Measurements from ENCODE around the gene CD6. TPM values are rescaled to one million over a fixed set of nuclear protein-coding genes. Genes with fewer than 3 reads are reported as not detected.

The CD6 gene
- total and polyA plus RNA-seq, 2 experiments from 2014 or later: 0.03 TPM; not detected in 1

DNA sequence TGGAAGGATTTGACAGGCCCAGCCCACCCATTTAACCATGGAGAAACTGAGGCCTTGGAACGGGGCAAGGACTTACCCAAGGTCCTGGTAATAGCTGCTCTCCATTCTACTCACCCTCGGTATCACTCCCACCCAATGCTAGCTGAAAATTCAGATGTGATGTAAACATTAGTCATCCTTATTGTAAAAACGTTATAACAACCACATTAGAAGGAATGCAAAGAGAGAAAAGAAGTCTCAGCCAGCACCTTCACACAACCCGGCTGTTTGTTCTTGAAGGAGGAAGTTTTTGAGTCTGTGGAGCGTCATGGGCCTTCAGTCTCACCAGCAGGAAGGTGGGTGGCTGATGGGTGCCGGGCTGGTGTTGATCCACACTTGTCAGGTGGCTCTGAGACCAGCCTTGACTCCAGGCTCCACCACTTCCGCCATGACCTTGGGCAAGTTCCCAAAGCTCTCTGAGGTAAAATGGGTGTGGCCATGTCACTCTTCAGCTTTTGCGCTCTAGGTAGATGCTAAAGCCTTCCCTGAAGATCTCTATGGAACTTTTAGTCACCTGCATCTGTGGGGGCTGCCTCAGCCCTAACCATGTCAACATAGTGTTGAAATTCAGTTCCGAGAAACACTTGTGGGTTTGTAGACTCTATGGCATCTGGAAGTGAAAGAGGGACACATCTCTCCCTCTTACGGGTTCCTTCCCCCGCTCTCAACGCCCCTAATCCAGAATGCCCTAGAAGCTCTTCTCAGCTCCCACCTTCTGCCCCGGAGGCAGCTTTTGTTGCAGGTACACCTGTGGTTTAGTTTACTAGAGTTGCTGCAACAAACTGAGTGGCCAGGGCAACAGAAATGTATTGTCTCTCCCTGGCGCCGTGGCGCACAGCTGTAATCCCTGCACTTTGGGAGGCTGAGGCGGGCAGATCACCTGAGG is 14.8 kb downstream of the CD6 start:
- no peaks in the 10 kb centered on the region for H3K27me3 ChIP-seq
- no peaks in the 10 kb centered on the region for H3K9me2 ChIP-seq (replicated peaks; ENCODE audit: insufficient read depth)
- no peaks in the 10 kb centered on the region for H3K4me1 ChIP-seq (ENCODE audit: insufficient read depth)
- 85% methylated on average over 17 of the region's 17 CpGs for WGBS (ENCODE audit: low lambda C conversion rate, missing lambda C conversion rate)
- no peaks in the 10 kb centered on the region for H4K20me1 ChIP-seq (ENCODE audit: insufficient read depth, poor library complexity, severe bottlenecking)
- no peak for TF ChIP-seq EZH2phosphoT487 (IDR thresholded peaks at IDR 0.05; ENCODE audit: low read depth, severe bottlenecking, unreplicated experiment)
- TF ChIP-seq, protein P1, sequence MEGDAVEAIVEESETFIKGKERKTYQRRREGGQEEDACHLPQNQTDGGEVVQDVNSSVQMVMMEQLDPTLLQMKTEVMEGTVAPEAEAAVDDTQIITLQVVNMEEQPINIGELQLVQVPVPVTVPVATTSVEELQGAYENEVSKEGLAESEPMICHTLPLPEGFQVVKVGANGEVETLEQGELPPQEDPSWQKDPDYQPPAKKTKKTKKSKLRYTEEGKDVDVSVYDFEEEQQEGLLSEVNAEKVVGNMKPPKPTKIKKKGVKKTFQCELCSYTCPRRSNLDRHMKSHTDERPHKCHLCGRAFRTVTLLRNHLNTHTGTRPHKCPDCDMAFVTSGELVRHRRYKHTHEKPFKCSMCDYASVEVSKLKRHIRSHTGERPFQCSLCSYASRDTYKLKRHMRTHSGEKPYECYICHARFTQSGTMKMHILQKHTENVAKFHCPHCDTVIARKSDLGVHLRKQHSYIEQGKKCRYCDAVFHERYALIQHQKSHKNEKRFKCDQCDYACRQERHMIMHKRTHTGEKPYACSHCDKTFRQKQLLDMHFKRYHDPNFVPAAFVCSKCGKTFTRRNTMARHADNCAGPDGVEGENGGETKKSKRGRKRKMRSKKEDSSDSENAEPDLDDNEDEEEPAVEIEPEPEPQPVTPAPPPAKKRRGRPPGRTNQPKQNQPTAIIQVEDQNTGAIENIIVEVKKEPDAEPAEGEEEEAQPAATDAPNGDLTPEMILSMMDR (IDR thresholded peaks at IDR 0.05; ENCODE audit: poor library complexity): no peak
- TF ChIP-seq EZH2 (IDR thresholded peaks at IDR 0.05; ENCODE audit: borderline replicate concordance): no peak
- no peak overlapping the region for H3K4me3 ChIP-seq
- no peak overlapping the region for H2AFZ ChIP-seq
- no peak overlapping the region for H3K27ac ChIP-seq
- no peaks in the 10 kb centered on the region for H3K9me3 ChIP-seq (ENCODE audit: low read depth)
- H3K4me2 ChIP-seq: no peak overlapping the region
- no peaks in the 10 kb centered on the region for H3K36me3 ChIP-seq (replicated peaks; ENCODE audit: insufficient read depth, low read depth)
- DNase-seq (ENCODE audit: low spot score): no peak
- H3K79me2 ChIP-seq: no peaks in the 10 kb centered on the region

DNA sequence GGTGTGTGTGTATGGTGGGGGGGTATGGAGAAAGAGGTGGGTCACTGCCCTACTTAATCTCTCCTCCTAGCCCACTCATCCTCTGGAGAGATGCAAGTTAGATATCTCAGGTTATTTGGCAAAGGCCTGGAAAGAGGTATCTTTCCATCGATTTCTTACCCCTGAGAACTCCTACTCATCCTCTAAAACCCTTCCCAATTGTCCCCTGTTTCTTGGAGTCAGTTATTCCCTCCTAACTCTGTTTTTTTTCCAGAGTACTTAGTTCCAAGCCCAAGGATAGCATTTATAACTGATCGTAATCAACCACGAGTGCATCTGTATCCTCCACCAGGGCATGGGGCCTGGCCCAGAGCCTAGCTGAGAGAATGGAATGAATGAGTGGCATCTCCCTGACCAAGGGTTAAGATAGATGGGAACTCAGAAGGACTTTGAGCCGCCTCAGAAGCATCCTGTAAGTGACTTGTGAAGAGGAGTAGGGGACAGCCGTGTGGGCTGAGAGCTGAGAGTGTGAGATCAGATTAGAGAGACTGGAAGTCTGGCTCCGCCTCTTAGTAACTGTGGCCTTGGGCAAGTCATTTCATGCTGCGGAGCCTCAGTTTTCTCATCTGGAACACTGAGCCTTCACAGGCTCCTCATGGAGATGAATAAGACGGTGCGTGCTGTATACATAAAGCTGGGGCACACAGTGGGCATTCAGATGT is 16.2 kb downstream of the CD6 start:
- Histone ChIP-seq H4K20me1 (ENCODE audit: insufficient read depth, poor library complexity, severe bottlenecking) (no peaks in the 10 kb centered on the region), H3K27ac (no peak overlapping the region), H3K9me3 (ENCODE audit: low read depth) (no peaks in the 10 kb centered on the region), H3K9me2 (replicated peaks; ENCODE audit: insufficient read depth) (no peaks in the 10 kb centered on the region), H3K36me3 (replicated peaks; ENCODE audit: insufficient read depth, low read depth) (no peaks in the 10 kb centered on the region), H3K4me3 (no peak overlapping the region), H3K27me3 (no peaks in the 10 kb centered on the region), H3K79me2 (no peaks in the 10 kb centered on the region), H2AFZ (no peak overlapping the region), H3K4me2 (no peak overlapping the region), H3K4me1 (ENCODE audit: insufficient read depth) (no peaks in the 10 kb centered on the region)
- 77% methylated on average over 9 of the region's 9 CpGs for WGBS (ENCODE audit: low lambda C conversion rate, missing lambda C conversion rate)
- no peak for DNase-seq (ENCODE audit: low spot score)
- no peak for TF ChIP-seq EZH2 (IDR thresholded peaks at IDR 0.05; ENCODE audit: borderline replicate concordance)
- TF ChIP-seq, protein P1 (IDR thresholded peaks at IDR 0.05; ENCODE audit: poor library complexity): no peak
- no peak for TF ChIP-seq EZH2phosphoT487 (IDR thresholded peaks at IDR 0.05; ENCODE audit: low read depth, severe bottlenecking, unreplicated experiment)

DNA sequence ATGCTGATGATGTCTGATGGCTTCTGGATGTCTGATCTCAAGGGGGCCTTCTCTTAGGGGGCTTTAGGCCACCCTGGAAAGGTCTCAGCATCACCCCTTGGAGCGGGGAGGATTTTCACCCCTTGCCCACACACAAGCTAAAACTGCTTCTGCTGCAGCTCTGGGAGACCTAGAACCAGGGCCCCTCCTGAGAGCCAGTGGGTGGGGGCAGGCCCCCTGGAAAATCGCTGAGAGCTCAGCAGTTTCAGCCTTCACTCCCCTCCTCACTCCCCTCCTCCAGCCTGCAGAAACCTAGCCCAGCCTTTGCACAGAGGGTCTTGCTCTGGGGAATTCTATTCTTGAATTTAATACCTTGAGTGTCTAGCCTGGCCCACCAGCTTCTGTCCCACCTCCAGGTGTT is 17.2 kb downstream of the CD6 start:
- 76% methylated on average over 2 of the region's 2 CpGs for WGBS (ENCODE audit: low lambda C conversion rate, missing lambda C conversion rate)
- no peaks in the 10 kb centered on the region for H3K27me3 ChIP-seq
- DNase-seq (ENCODE audit: low spot score): no peak
- H3K4me3 ChIP-seq: no peak overlapping the region
- H3K27ac ChIP-seq: no peak overlapping the region
- H3K9me2 ChIP-seq (replicated peaks; ENCODE audit: insufficient read depth): no peaks in the 10 kb centered on the region
- no peaks in the 10 kb centered on the region for H3K4me1 ChIP-seq (ENCODE audit: insufficient read depth)
- H3K9me3 ChIP-seq (ENCODE audit: low read depth): no peaks in the 10 kb centered on the region
- no peak overlapping the region for H3K4me2 ChIP-seq
- no peak overlapping the region for H2AFZ ChIP-seq
- TF ChIP-seq EZH2phosphoT487 (IDR thresholded peaks at IDR 0.05; ENCODE audit: low read depth, severe bottlenecking, unreplicated experiment) (no peak), EZH2 (IDR thresholded peaks at IDR 0.05; ENCODE audit: borderline replicate concordance) (no peak)
- TF ChIP-seq, protein P1 (IDR thresholded peaks at IDR 0.05; ENCODE audit: poor library complexity): no peak
- no peaks in the 10 kb centered on the region for H4K20me1 ChIP-seq (ENCODE audit: insufficient read depth, poor library complexity, severe bottlenecking)
- no peaks in the 10 kb centered on the region for H3K36me3 ChIP-seq (replicated peaks; ENCODE audit: insufficient read depth, low read depth)
- no peaks in the 10 kb centered on the region for H3K79me2 ChIP-seq
